GM21360 (cell line): ENCODE results near the gene KCNJ15.
"Not testable (repeated sequence)": the region's sequence is repeated elsewhere in the genome, so short reads cannot be mapped to it uniquely, and the experiment has no call there.

ENCODE experiments used
- ATAC-seq: cut with Tn5 transposase; IDR thresholded peaks from one replicate; pipeline ENCODE4 v1.9.1; 2021; ENCODE audit warnings: mild to moderate bottlenecking, moderate library complexity; ENCODE audit not compliant: unreplicated experiment

The KCNJ15 gene

GRCh38 chr21:38244407-38244787 is 12.4 kb upstream of the KCNJ15 start:
- no peak for ATAC-seq

GRCh38 chr21:38244885-38245869 is 11.6 kb upstream of the KCNJ15 start:
- peak; percentile 72 for ATAC-seq

GRCh38 chr21:38246511-38246910 is 10.3 kb upstream of the KCNJ15 start:
- no peak for ATAC-seq

GRCh38 chr21:38247054-38247453 is 9.7 kb upstream of the KCNJ15 start:
- ATAC-seq = not testable (repeated sequence)

- ATAC-seq = no peak
Measured at GRCh38 chr21:38247738-38248510, 8.9 kb upstream of the KCNJ15 start.

GRCh38 chr21:38249256-38249655 is 7.5 kb upstream of the KCNJ15 start:
- ATAC-seq = peak; percentile 64

- ATAC-seq = no peak
Measured at GRCh38 chr21:38249696-38250278, 7.0 kb upstream of the KCNJ15 start.

GRCh38 chr21:38250991-38251418 is 5.8 kb upstream of the KCNJ15 start:
- no peak for ATAC-seq

- no peak for ATAC-seq
Measured at GRCh38 chr21:38254970-38255369, 1.8 kb upstream of the KCNJ15 start.

- no peak for ATAC-seq
Measured at GRCh38 chr21:38255571-38256117, 1.1 kb upstream of the KCNJ15 start.

GRCh38 chr21:38257667-38258066 is 876 bp downstream of the KCNJ15 start:
- no peak for ATAC-seq

- ATAC-seq = no peak
Measured at GRCh38 chr21:38258521-38259485, 2.0 kb downstream of the KCNJ15 start.

GRCh38 chr21:38259665-38260064 is 2.9 kb downstream of the KCNJ15 start:
- no peak for ATAC-seq

- ATAC-seq = no peak
Measured at GRCh38 chr21:38260426-38260825, 3.6 kb downstream of the KCNJ15 start.

GRCh38 chr21:38261851-38262250 is 5.1 kb downstream of the KCNJ15 start:
- ATAC-seq = no peak

- ATAC-seq = no peak
Measured at GRCh38 chr21:38263493-38263892, 6.7 kb downstream of the KCNJ15 start.

- no peak for ATAC-seq
Measured at GRCh38 chr21:38264571-38264970, 7.8 kb downstream of the KCNJ15 start.

GRCh38 chr21:38265166-38265565 is 8.4 kb downstream of the KCNJ15 start:
- no peak for ATAC-seq

GRCh38 chr21:38266732-38267131 is 9.9 kb downstream of the KCNJ15 start:
- no peak for ATAC-seq
